GM23248 (cell line): ENCODE data around the gene PRODH.

ENCODE experiments used
- EZH2 ChIP-seq: fragments of 200-600 bp; sonication (generic); IDR thresholded peaks from 2 replicates; pipeline ENCODE4 v1.6.1; 2018; ENCODE audit warnings: antibody characterized with exemption, mild to moderate bottlenecking; ENCODE audit not compliant: insufficient read depth, poor library complexity, severe bottlenecking
- EZH2phosphoT487 ChIP-seq: fragments of 200-600 bp; sonication (generic); IDR thresholded peaks from 2 replicates; pipeline ENCODE4 v1.6.1; 2018; ENCODE audit warnings: antibody characterized with exemption, moderate library complexity, mild to moderate bottlenecking, low read depth; ENCODE audit not compliant: insufficient read depth

DNA sequence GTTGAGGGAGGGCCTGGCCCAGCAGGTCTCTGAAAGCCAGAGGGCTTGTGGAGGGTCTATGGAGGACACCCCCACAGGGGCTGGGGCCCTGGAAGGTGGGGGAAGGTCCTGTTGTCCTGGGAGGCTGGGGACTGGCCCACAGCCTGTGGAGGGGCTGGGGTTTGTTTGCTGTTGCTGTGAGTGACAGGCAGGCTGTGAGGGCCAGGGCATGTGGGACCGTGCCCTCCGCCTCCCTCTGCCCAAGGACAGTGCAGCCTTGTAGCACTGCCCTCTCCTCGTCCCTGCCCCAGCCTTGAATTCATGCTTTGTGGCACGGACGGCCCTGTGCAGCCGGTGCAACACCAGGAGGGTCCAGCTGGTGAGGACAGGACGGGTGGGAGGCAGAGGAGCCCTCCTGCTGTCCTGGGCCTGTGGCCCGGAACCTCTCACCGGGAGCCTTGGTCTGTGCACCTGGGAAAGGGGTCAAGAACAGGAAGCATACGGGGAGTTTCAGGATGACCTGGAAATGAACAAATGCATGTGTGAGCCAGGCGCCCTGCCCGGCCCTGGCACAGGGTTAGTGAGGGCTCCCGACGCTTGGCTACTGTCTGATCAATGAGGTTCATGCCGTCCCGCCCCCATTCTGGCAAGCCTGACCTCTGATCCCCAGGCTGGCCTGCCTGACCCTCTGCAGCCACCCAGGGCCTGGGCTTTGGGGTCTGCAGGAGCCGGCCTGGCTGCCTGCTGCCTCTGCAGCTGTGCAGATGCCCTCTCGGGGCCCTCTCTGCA, 37.4 kb upstream of the PRODH start:
- TF ChIP-seq EZH2 (no peak), EZH2phosphoT487 (no peak)
